COLO668 (cell line): ENCODE measurements around the gene ADGRD1.
"Not testable (repeated sequence)": the region's sequence is repeated elsewhere in the genome, so short reads cannot be mapped to it uniquely, and the experiment has no call there.

Experiments used
- DNase-seq: peaks from one replicate; lab custom pipeline; 2025; ENCODE audit not compliant: unreplicated experiment; lab: John Stamatoyannopoulos, UW

The ADGRD1 gene

DNA sequence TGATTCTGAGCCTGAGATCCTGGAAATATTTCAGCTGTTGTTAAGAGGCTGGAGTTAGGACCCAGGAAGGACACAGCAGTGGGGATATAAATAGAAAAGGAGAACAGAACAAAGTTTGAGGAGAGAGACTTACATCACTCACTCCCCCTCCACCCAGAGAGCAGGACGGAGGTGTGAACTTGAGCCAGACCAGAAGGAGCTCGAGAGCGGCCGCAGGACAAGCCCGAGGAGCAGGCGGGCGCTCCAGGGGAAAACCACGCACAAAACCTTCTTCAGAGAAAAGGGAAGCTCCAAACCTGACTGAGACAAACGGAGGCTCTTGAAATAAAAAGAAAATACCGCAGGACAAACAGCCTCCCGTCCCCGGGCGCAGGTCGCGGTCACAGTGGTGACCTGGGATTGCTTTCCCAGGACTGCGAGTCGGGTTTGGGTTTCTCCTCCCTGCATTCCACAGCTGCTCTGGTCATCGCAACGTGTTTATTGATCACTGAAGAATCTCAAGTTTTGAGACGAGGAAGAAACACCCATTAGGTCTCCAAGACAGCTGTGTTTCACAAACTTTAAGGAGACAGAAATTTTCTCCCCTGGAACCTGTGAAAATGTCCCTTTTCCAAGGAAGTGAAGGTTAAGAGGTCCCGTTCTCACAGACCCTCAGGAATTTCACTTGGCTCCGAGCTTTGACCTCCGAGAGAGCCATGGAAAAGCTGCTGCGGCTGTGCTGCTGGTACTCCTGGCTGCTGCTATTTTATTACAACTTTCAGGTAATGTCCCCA lies at the start of gene ADGRD1:
TSS of gene ADGRD1 (plus strand) at position 137 of the 773 bp plus-strand sequence. CDS start at position 696, 559 bp downstream.
- DNase-seq: no peak

DNA sequence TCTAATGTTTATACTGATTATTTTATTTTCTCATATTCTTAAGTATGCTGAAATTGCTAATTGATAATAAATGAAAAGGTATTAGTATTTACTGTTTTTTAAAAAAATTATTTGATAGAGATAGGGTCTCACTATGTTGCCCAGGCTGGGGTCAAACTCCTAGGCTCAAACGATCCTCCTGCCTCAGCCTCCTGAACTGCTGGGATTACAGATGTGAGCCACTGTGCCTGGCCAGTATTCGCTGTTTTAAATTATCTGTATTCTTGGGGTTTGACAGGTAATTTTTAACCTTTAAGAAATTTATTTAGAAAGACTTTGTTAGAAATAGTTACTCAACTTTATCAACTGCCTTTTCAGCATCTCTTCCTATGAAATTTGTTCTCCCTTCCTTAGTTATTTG lies 49.6 kb upstream of the ADGRD1 start:
- DNase-seq: no peak

DNA sequence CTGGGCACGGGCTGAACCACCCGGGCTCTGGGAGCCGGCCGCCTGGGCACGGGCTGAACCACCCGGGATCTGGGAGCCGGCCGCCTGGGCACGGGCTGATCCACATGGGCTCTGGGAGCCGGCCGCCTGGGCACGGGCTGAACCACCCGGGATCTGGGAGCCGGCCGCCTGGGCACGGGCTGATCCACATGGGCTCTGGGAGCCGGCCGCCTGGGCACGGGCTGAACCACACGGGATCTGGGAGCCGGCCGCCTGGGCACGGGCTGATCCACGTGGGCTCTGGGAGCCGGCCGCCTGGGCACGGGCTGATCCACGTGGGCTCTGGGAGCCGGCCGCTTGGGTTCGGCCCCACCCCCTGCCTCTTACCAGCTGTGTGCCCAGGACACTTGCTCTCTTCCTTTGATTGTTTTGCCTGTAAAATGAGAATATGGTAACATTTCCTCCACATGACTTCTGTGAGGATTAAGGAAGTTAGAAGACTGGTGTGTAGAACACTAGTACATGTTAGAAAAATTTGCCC lies 48.7 kb upstream of the ADGRD1 start:
- DNase-seq: not testable (repeated sequence)

DNA sequence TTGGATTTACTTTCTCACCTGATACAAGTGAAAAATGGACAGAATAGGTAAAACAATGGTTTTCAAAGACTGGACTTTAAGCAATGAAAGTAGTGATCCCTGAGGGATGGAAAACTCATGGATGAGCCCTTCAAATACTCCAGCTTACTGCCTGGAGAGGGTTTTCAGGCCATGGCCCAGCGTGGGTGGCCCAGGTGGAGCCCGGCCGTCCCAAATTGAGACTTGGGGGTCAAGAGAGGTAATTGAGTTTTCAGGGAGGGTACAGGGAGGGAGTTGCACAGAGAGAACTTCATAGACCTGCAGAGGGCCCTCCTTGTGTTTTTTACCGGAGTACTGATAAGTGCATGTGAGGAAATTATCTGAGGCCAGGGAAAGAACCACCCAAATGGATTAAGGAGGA lies 44.6 kb upstream of the ADGRD1 start:
- DNase-seq: no peak

DNA sequence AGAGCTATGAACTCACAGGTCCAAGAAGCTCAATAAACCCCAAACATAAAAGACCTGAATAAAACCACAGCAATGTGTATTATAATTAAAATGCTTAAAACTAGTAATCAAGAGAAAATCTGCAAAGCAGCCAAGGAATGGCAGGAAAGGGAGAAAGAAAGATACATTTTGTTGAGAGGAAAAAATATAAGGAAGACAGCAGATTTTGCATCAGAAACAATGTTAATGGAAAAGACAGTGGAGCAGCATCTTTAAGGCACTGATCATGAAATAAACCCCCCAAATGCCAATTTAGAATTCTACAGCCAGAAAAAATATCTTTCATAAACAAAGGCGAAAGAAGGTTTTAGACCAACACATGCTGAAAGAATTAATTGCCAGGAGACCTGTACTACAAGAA lies 42.5 kb upstream of the ADGRD1 start:
- DNase-seq: no peak

DNA sequence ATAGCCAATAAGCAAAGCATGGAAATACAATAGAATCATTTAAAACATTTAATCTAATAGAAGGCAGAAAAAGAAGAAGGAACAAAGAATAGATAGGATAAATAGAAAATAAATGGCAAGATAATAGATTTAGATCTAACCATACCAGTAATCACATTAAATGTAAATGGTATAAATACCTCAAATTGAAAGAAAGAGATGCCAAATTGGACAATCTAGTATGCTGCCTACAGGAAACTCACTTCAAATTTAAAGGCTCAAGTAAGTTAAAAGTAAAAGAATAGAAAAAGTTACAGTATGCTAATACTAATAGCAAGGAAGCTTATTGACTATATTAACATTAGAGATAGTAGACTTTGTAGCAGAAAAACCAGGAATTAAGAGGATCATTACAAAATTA lies 41.8 kb upstream of the ADGRD1 start:
- no peak for DNase-seq

DNA sequence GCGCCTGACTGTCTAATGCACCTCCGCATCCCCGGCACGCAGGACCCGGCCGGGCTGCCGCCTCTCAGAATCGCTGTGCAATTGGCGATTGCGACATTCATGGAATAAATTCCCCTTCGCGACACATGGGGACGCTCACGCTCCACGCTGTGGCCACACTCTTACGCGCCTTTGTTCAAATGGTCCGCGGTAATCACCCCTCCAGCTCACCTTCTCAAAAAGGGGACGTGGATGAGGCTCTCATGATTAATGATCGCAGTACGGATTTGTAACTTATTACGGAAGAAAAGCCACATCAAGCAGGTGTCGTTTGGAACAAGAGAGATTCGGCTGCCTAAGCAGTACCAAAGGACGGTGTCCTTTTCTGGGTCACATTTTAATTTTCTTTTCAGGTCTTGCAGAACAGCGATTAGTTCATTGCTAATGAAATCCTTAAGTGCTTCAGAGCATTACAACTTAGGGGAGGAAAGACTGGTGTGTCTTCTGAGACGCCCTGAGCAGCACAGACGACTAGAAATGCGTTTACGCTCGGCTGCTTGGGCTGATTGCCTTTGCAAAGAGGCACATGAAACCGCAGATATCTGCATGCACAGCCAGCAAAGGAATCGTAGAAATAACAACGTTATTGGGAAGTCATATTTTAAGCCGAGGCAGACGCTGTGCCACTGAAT lies 37.3 kb upstream of the ADGRD1 start:
- DNase-seq: peak; percentile 56

DNA sequence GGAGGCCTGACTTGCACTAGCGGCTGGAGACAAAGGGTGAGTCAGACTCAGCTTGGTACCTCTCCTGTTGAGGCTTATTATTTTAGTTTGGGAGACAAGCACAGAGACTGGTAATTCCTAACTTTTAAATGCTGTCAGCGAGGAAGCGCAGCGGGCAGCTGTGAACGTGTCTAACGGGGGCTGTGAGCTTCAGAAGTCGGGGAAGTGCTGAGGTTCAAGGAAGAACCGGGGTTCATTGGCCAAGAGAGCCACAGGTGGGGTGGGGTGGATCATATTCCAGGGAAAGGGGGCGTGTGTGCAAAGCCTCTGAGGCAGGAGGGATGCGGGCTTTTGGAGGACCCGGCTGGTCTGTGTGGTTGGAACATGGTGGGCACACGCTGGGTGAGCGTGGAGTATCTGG lies 36.1 kb upstream of the ADGRD1 start:
- DNase-seq: no peak

DNA sequence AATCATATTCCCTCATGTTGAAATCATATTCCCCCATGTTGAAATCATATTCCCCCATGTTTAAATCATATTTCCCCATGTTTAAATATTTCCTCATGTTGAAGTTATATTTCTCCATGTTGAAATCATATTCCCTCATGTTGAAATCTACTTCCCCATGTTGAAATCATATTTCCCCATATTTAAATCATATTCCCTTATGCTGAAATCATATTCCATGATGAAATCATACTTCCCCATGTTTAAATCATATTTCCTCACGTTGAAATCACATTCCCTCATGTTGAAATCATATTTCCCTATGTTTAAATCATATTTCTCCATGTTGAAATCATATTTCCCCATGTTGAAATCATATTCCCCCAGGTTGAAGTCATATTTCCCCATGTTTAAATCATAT lies 34.6 kb upstream of the ADGRD1 start:
- no peak for DNase-seq

DNA sequence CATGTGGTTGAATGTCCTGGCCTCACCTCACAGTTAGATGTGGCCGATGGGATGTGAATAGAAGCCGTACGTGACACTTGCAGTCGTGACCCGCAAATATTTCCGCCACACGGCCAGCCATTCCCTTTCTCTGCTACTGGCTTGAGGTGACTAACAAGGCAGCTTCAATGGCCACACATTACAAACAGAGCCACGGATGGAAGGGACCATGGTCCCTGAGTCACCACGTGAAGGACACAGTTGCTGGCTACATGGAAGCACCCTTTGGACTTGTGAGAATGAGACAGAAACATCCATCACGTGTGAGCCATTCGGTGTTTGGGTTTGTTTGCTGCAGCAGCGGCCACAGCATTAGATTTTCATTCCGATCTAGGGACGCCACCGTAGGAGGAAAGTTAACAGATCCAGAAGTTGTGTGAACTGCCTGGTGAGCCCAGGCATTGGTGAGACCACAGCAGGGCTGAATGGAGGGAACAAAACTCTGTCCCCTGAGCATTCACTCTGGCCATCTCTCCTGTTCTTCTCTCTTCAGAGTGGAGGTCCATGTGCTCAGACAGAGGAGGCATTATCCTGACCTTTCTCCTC lies 33.5 kb upstream of the ADGRD1 start:
- DNase-seq: no peak

DNA sequence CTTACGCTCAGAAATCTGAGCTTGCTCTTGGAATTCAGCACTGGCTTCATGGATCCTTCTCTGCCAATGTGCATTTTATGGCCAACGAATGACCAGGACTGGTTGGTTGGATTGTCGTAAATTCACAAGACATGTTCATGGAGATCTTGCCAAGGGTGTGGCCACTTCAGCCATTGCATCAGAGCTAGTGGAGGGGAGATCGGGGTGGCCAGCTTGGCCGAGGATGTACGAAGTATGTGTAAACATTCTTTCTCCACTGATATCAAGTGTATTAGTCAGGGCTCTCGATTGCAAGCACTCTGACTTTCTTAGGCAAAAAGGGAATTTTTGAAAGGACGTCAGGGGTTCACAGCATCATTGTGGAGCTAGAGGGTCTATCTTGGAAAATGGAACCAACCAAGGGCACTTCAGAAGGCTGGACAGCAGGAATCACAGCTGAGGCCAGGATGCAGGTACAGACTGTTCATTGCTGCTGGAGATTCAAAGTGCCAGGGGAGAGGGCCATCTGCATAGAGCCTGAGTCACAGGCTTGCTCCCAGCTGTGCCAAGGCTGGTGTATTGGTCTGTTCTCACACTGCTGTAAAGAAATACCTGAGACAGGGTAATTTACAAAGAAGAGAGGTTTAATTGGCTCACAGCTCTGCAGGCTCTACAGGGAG lies 32.9 kb upstream of the ADGRD1 start:
- no peak for DNase-seq

DNA sequence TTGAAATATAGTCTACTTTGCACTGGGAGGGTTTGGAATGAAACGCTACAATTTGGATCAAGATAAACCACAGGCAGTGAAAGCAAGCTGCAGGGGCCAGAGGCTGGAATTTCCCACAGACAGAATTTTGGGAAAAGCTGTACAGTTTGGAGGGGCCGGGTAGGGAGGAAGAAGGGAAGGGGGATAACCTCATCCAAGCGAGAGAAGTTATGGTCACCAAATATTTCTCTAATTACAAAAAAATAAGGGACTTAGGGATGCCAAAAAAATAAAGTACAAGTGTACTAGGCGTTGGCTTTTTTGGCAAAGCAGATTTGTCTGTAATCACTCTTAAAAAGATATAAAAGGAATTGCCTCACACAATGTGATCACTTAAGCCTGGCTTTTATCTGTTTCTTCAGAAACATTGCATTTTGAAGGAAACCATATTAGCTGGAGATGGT lies 31.2 kb upstream of the ADGRD1 start:
- no peak for DNase-seq

DNA sequence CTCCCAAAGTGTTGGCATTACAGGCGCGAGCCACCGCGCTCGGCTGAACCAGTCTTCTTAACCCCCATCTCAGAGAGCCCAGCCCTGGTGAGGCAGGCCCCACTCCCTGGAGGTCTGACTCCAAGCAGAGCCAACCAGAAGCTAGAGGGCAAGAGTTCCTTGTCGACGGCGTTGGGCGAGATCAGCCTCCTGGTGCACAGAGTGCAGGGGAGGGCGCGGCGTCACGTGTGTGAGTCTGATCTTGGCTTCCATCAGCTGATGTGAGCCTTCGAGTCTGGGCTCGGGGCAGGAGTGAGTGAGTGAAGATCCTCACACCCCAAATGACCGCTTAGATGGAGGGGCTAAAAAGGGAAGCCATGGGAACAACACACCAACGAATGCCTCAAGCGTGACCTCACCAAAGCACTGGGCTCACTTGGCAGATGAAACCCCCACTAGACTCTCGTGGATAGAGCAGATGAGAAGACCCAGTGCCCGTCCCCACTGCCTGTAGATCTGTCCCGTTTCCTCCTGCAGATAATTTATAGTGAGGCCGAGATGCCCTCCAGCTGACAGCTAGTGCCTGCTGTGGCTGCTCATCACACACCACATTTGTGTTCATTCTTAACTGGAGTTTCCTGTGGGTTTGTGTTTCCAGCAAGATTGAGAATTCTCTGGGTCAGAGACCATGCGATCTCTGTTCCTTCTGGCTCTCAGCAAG lies 28.6 kb upstream of the ADGRD1 start:
- no peak for DNase-seq

DNA sequence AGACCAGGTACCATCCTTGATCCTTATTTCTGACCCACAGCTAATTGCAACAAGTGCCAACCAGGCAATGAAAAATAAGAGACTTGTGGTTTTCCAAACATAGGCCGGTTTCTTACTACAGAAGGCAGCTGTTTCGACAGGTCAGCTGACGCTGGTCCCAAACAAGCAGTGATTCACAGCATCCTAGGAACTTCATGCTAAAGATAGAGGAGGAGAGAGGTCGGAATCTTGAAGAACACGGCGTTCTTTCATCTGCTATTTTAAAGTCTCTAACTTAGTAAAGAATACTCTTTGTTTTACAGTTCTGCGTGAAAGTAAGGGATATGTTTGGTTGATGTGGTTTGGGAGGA lies 28.1 kb upstream of the ADGRD1 start:
- no peak for DNase-seq

DNA sequence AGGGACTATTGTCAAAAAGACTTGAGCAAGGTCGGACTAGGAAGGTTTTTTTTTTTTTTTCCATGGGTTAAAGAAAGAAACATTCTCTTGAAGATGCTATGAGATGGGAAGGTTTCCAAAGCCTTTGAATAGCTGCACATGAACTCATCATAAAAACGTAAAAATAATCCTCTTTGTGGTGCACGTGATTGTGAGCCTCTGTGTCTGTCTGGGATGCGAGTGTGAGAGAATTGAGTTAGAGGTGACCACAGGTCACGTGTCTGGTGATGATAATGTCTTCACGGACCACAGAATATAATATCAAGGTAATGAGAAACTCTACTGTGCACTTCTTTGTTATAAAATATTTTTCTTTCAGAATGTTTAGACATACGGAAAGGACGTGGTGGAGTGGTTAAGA lies 24.3 kb upstream of the ADGRD1 start:
- no peak for DNase-seq

DNA sequence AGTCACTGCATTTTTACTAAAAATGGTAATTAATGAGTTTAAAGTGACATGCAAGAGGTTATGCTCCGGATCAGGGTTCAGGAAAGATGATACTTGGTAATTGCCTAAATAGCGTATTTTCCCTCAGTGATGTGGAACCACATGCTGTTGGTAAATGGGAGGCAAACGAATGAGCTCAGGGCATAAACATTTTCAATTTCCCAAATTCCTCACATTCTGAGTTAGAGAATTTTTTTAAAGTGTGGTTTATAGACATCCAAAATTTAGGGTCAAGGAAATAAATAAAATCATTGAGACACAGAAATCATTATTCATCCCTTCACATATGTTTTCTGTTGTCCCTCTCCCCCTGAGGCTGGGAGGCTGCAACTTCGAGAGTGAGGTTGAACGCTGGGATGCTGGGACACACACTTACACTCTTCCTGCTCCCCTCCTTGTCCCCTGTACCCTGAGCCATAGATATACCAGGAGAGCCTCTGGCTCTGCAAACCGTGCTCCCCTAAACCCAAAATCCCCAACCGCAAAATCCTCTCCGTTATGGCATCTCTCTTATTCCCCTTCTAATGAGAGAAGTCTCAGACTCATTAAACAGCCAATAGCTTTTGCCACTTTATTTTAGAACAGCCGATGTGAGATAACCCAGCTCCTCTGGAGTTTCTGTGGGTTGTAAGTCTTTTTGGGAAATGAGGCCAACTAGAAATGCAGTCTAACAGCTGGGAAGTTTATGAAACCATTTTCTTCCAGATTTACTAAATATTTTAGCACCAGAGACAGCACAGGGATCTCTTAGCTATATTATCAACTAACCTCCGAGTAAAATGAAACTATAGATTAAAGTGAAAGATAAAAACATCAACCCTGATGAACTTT lies 21.4 kb upstream of the ADGRD1 start:
- no peak for DNase-seq

DNA sequence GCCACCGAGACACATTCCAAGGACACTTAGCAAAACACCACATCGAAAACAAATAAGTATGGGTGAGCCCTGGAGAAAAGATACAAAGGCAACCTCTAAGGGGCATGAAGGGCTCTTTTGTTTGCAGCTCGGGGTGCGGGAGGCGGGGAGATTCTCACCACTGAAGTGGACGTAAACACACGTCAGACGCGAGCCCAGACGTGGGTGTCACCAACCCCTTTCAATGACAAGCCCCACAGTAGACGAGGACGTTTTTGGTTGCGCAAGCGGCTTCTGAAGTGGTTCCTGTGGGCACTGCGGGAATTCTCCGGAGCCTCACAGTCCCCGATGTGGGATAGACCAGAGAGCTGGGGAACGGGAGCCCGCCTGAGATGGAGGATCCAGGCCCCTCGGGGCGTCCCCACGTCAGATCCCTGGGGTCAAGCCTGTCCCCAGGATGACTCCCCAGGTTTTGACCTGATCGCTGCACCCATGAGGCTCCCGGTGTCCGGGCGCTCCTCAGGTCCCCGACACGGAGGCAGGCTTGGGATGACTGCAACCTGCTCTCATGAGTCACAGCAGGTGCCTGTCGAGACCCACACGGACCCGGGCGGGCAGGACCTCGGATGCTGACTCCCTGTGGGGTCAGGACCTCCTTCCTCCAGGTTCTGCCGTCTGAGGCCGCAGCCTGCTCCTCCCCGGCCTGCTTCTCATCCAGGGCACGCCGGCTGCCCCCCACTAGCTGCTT lies 20.3 kb upstream of the ADGRD1 start:
- peak; percentile 5 for DNase-seq

DNA sequence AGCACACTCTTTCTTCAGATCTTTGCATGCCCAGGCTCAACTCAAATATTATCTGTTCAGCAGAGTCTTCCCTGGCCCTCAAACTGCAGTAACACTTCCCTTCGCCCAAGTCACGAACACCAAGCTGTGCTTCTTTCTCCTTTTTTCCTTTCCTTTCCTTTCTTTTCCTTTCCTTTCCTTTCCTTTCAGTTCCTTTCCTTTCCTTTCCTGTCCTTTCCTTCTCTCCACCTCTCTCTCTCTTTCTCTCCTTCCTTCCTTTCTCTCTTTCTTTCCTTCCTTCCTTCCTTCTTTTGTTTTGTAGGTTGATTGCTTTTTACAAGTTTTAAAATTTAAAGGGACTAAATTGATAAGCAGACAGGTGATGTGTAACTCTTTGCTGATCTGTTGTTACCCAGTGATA lies 19.0 kb upstream of the ADGRD1 start:
- no peak for DNase-seq

DNA sequence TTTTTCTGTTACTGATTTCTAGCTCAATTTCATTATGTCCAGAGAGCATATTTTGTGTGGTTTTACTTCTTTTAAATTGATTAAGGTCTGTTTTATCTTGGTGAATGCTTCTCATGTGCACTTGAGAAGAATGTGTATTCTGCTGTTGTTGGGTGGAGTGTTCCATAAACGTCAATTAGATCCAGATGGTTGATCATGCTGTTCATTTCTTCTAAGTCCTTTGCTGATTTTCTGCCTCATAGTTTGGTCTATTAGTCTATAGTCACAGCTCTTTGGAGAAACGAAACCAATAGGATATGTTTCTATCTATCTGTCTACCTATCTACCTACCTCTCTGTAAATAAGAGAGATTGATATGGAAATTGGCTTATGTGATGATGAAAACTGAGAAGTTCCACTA lies 17.1 kb upstream of the ADGRD1 start:
- DNase-seq: no peak
